Measurements from ENCODE around the gene OOSP4B.
"Not testable (repeated sequence)": the region's sequence is repeated elsewhere in the genome, so short reads cannot be mapped to it uniquely, and the experiment has no call there.

DNA sequence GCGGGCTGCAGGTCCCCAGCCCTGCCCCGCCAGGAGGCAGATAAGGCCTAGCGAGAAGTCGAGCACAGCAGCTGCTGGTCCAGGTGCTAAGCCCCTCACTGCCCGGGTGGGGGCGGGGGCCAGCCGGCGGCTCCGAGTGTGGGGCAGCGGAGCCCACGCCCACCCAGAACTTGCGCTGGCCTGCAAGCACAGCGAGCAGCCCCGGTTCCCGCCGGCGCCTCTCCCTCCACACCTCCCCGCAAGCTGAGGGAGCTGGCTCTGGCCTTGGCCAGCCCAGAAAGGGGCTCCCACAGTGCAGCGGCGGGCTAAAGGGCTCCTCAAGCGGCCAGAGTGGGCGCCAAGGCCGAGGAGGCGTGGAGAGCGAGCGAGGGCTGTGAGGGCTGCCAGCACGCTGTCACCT is 3.4 kb downstream of the OOSP4B start:
- not testable (repeated sequence) for TF ChIP-seq ESRRG (CRISPR knock-in tag; IDR thresholded peaks at IDR 0.05); CREB5 (CRISPR knock-in tag; IDR thresholded peaks at IDR 0.05; ENCODE audit: low read depth); CSDC2 (CRISPR knock-in tag; IDR thresholded peaks at IDR 0.05)
